Measurements from ENCODE around the gene CISD2. TPM values are rescaled to one million over a fixed set of nuclear protein-coding genes. Genes with fewer than 3 reads are reported as not detected.
"Not testable (repeated sequence)": the region's sequence is repeated elsewhere in the genome, so short reads cannot be mapped to it uniquely, and the experiment has no call there.

The CISD2 gene
- total RNA-seq, 1 donor from 2014 or later = 10.4 TPM

DNA sequence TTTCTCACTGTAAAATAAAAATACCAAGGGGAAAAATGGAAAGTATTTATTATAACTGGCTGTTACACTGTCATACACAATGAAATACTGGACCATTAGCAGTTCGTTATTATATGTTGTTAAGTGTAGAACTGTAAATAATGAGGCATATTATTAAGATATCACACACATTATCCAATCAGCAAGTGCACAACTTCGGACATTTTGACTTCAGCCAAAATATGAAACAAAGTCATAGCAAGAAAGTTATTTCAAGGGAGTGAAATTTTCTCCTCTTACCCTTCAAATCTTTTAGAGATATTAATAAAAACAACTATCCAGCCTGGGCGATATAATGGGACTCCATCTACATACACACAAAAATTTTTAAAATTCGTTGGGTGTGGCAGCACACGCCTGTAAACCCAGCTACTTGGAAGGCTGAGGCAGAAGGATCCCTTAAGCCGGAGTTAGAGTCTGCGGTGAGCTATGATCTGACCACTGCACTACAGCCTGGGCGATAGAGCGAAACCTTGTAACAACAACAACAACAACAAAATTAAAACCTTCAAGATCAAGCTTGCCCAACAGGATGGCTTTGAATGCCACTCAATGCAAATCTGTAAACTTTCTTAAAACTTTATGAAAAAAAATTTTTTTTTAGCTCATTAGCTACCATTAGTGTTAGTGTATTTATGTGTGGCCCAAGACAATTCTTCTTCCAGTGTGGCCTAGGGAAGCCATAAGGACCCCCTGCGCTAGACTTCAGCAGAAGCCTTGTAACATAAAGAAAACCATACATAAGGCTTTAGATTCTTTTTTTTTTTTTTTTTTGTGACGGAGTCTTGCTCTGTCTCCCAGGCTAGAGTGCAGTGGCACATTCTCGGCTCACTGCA, 1.3 kb upstream of the CISD2 start:
- TF ChIP-seq, protein P1, sequence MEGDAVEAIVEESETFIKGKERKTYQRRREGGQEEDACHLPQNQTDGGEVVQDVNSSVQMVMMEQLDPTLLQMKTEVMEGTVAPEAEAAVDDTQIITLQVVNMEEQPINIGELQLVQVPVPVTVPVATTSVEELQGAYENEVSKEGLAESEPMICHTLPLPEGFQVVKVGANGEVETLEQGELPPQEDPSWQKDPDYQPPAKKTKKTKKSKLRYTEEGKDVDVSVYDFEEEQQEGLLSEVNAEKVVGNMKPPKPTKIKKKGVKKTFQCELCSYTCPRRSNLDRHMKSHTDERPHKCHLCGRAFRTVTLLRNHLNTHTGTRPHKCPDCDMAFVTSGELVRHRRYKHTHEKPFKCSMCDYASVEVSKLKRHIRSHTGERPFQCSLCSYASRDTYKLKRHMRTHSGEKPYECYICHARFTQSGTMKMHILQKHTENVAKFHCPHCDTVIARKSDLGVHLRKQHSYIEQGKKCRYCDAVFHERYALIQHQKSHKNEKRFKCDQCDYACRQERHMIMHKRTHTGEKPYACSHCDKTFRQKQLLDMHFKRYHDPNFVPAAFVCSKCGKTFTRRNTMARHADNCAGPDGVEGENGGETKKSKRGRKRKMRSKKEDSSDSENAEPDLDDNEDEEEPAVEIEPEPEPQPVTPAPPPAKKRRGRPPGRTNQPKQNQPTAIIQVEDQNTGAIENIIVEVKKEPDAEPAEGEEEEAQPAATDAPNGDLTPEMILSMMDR (IDR thresholded peaks at IDR 0.05) = no peak
- Histone ChIP-seq H3K36me3 (no peaks in the 10 kb centered on the region), H3K4me3 (peak overlapping the region; percentile 76 to 86), H3K9me3 (no peaks in the 10 kb centered on the region), H3K27me3 (no peaks in the 10 kb centered on the region), H3K27ac (peak overlapping the region; percentile 96 to 98), H3K4me1 (peaks cover 6 to 16% of the 10 kb centered on the region in 2 donors)
- DNase-seq (ENCODE audit: low spot score in 2 of 2) = no peak
- intact Hi-C loops (cut with DNase I) = loop anchor here (1.0 to 2.0 kb wide), 5 partner anchors 107 to 523 kb away; partner anchors contain the start of genes MANBA, NFKB1, SLC39A8 and SLC9B1

DNA sequence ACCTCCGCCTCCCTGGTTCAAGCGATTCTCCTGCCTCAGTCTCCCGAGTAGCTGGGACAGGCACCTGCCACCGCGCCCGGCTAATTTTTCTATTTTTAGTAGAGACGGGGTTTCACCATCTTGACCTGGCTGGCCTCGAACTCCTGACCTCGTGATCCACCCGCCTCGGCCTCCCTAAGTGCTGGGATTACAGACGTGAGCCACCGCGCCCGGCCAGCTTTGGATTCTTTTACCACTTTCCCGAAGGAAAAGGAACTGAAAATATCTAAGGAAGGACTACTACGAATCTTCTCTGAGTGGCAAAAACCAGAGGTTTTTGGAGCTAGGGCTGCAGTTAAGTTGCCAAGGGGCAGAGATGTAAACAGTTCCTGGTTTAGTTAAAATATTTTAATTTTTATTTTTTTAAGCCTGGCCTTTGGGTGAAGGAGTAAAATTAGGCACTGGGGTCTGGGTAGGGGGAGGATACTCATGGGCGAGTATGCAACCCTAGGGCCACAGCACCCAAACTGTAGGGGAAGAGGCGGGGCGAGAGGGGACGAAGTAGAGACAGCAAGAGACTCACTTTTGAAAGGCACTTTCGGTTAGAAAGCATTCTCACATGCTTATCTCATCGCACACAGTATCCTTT, 525 bp upstream of the CISD2 start:
- no peak for DNase-seq (ENCODE audit: low spot score in 2 of 2)
- H3K4me1 ChIP-seq = peaks cover 6 to 16% of the 10 kb centered on the region in 2 donors
- H3K27ac ChIP-seq = peak overlapping the region; percentile 96 to 98
- H3K36me3 ChIP-seq = no peaks in the 10 kb centered on the region
- no peaks in the 10 kb centered on the region for H3K27me3 ChIP-seq
- TF ChIP-seq, protein P1 (IDR thresholded peaks at IDR 0.05) = no peak
- H3K9me3 ChIP-seq = no peaks in the 10 kb centered on the region
- intact Hi-C loops (cut with DNase I) = loop anchor here (1.0 to 2.0 kb wide), 4 partner anchors 151 to 523 kb away; partner anchors contain the start of genes NFKB1, SLC39A8 and SLC9B1
- peak overlapping the region; percentile 76 to 86 for H3K4me3 ChIP-seq

DNA sequence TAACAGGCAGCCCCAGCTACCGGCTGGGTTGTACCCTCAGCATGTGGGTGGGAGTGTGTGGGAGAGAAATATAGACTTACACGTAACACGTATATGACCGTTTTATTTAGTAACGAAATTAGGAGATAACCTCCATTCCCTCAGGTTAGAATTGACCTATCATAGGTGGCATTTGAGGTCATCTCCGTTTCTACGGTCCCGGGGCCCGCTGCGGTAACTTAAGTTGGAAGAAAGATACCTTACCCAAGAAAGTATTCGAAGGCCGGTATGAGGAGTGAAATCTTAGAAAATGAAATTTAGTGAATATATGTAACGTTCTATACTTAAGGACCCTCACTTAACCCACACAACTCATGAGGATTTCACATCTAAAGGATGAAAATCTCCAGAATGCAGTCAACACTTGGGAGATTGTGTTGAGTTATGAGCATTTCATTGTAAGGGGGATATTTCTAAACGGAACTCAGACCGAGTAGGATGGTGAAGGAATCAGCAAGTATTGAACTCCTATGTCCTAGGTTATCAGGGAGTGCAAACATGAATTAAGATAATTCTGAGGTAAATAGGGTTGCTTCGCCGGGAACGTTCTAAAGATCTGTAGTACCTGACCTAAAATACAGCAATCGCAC, 891 bp downstream of the CISD2 start:
- Histone ChIP-seq H3K27me3 (no peaks in the 10 kb centered on the region), H3K4me3 (peak overlapping the region; percentile 76 to 86), H3K4me1 (peaks cover 6 to 16% of the 10 kb centered on the region in 2 donors), H3K36me3 (no peaks in the 10 kb centered on the region), H3K9me3 (no peaks in the 10 kb centered on the region), H3K27ac (peak overlapping the region; percentile 96 to 98)
- TF ChIP-seq, protein P1 (IDR thresholded peaks at IDR 0.05) = no peak
- no peak for DNase-seq (ENCODE audit: low spot score in 2 of 2)
- intact Hi-C loops (cut with DNase I) = loop anchor here (1.0 to 10.0 kb wide), 5 partner anchors 41 to 525 kb away; partner anchors contain the start of genes BDH2, NFKB1 and SLC39A8

DNA sequence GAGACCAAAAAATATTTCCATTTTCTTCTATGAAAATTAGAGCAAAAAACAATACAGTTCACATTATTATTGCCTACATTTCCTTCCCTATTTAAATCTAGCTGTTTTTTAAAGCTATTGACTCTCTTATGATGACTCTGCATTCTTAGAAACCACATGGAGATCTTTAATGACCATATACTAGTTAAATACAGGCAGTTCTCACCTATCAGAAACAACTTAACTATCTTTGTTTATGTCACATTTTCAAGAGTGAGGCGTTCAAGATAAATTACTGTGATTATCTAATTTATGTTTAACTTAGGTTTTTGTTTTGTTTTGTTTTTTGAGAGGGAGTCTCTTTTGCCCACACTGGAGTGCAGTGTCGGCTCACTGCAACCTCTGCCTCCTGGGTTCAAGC, 3.0 kb downstream of the CISD2 start:
- Histone ChIP-seq H3K36me3 (no peaks in the 10 kb centered on the region), H3K27me3 (no peaks in the 10 kb centered on the region), H3K4me1 (peaks cover 6 to 16% of the 10 kb centered on the region in 2 donors), H3K9me3 (no peaks in the 10 kb centered on the region), H3K4me3 (no peak overlapping the region), H3K27ac (no peak overlapping the region)
- intact Hi-C loops (cut with DNase I) = loop anchor here (10.0 kb wide), 1 partner anchor 223 kb away; the partner anchor contains the start of gene BDH2
- no peak for DNase-seq (ENCODE audit: low spot score in 2 of 2)
- TF ChIP-seq, protein P1 (IDR thresholded peaks at IDR 0.05) = no peak

DNA sequence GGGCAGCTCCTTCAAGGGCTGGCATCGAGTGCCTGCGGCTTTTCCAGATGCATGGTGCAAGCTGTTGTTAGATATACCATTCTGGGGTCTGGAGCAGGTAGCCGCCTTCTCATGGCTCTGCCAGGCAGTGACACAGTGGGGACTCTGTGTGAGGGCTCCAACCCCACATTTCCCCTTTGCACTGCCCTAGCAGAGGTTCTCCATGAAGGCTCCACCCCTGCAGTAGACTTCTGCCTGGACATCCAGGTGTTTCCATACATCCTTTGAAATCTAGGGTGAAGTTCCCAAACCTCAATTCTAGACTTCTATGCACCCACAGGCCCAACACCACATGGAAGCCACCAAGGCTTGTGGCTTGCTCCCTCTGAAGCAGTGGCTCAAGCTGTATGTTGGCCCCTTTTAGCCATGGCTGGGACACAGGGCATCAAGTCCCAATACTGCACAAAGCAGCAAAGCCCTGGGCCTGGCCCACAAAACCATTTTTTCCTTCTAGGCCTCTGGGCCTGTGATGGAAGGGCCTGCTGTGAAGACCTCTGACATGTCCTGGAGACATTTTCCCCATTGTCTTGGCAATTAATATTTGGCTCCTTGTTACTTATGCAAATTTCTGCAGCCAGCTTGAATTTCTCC, 8.8 kb downstream of the CISD2 start:
- not testable (repeated sequence) for H3K27me3 ChIP-seq; H3K9me3 ChIP-seq; DNase-seq (ENCODE audit: low spot score in 2 of 2); H3K4me1 ChIP-seq; H3K27ac ChIP-seq; H3K36me3 ChIP-seq; H3K4me3 ChIP-seq
- intact Hi-C loops (cut with DNase I) = loop anchor here (10.0 kb wide), 1 partner anchor 217 kb away; the partner anchor contains the start of gene BDH2

DNA sequence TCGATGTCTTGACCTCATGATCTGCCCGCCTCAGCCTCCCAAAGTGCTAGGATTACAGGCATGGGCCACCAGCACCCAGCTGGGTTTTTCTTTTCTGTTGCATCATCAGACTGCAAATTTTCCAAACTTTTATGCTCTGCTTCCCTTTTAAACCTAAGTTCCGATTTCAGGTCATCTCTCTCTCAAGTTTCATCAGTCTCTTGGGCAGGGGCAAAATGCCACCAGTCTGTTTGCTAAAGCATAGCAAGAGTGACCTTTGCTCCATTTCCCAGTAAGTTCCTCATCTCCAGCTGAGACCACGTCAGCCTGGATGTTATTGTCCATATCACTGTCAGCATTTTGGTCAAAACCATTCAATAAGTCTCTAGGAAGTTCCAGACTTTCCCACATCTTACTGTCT, 9.6 kb downstream of the CISD2 start:
- H3K4me1 ChIP-seq, H3K27ac ChIP-seq, H3K4me3 ChIP-seq, H3K36me3 ChIP-seq, H3K27me3 ChIP-seq, H3K9me3 ChIP-seq: not testable (repeated sequence)
- intact Hi-C loops (cut with DNase I) = loop anchor here (10.0 kb wide), 1 partner anchor 216 kb away; the partner anchor contains the start of gene BDH2
- peak; percentile 21 to 74 for DNase-seq (ENCODE audit: low spot score in 2 of 2)
